AG04450 (cell line): ENCODE results near the gene PMVK. TPM values are rescaled to one million over a fixed set of nuclear protein-coding genes. Genes with fewer than 3 reads are reported as not detected.

Experiments used
- CTCF ChIA-PET: fragments of 300-600, 350-600 bp; formaldehyde crosslinking; extraction: SDS; loops from one replicate; lab custom pipeline; 2022; ENCODE audit warnings: antibody characterized with exemption, inconsistent platforms; lab: Charles Lee
- POLR2A ChIA-PET: fragments of 350-600 bp; formaldehyde crosslinking; extraction: SDS; loops from one replicate; lab custom pipeline; 2021; ENCODE audit warnings: antibody characterized with exemption, inconsistent platforms; lab: Yijun Ruan, JAX
- DNase-seq: peaks from one replicate; pipeline ENCODE4 v3.0.0-alpha.2; 2011; ENCODE audit warnings: low read depth, low spot score
- H3K27ac ChIP-seq: one replicate; pipeline ENCODE4 v1.5.1; 2012; ENCODE audit warnings: low read depth, low read length, control low read depth
- H3K27me3 ChIP-seq: one replicate; pipeline ENCODE4 v1.6.0; 2012; ENCODE audit warnings: low read length; ENCODE audit not compliant: control insufficient read depth, insufficient read depth
- H3K4me3 ChIP-seq: 2 replicates; pipeline ENCODE4 v1.5.1; 2011; ENCODE audit warnings: mild to moderate bottlenecking, low read depth, low read length, control low read depth
- H3K9me3 ChIP-seq: 2 replicates; pipeline ENCODE4 v1.5.1; 2012; ENCODE audit warnings: low read length; ENCODE audit not compliant: control insufficient read depth, insufficient read depth
- polyA plus RNA-seq: library from polyadenylated mRNA; depleted of rRNA; stranded (reverse); fragments of >200 nt; gene quantifications from 2 replicates; pipeline ENCODE4 v1.2.3, GENCODE V29; 2011
- TF ChIP-seq, protein P1 (sequence below): IDR thresholded peaks from 2 replicates; pipeline ENCODE4 v1.5.1; 2011; ENCODE audit warnings: low read depth, low read length, control low read depth, inconsistent platforms

PMVK gene
- polyA plus RNA-seq, 1 experiment, result 21.0 TPM

DNA sequence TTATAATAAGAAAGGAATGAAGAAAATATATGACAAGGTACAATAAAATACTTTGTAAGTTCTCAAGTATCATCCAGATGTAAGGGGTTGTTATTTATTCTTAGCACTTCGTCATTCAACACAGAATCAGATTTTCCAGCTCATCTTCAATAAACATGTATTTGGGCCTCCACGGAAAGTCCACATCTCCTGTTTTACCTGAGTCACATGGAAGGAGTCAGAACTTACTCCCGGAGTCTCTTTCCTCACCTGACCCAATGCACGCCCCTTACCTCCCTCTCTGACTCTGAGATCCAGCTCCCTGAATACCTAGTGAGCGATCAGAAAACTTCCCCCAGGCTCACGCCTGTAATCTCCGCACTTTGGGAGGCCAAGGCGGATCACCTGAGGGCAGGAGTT is 1.5 kb upstream of the PMVK start:
- POLR2A ChIA-PET, result no interaction called here
- Histone ChIP-seq H3K27me3 (peaks cover 2% of the 10 kb centered on the region), H3K9me3 (no peaks in the 10 kb centered on the region), H3K4me3 (peak overlapping the region; percentile 72), H3K27ac (peak overlapping the region; percentile 99)
- CTCF ChIA-PET, result interaction anchor here (1.2 to 1.5 kb wide), 2 partner anchors 147 to 378 kb away, joined by 3 to 6 read pairs; no protein-coding TSS in a partner anchor
- TF ChIP-seq, protein P1, sequence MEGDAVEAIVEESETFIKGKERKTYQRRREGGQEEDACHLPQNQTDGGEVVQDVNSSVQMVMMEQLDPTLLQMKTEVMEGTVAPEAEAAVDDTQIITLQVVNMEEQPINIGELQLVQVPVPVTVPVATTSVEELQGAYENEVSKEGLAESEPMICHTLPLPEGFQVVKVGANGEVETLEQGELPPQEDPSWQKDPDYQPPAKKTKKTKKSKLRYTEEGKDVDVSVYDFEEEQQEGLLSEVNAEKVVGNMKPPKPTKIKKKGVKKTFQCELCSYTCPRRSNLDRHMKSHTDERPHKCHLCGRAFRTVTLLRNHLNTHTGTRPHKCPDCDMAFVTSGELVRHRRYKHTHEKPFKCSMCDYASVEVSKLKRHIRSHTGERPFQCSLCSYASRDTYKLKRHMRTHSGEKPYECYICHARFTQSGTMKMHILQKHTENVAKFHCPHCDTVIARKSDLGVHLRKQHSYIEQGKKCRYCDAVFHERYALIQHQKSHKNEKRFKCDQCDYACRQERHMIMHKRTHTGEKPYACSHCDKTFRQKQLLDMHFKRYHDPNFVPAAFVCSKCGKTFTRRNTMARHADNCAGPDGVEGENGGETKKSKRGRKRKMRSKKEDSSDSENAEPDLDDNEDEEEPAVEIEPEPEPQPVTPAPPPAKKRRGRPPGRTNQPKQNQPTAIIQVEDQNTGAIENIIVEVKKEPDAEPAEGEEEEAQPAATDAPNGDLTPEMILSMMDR, result no peak
- no peak for DNase-seq

DNA sequence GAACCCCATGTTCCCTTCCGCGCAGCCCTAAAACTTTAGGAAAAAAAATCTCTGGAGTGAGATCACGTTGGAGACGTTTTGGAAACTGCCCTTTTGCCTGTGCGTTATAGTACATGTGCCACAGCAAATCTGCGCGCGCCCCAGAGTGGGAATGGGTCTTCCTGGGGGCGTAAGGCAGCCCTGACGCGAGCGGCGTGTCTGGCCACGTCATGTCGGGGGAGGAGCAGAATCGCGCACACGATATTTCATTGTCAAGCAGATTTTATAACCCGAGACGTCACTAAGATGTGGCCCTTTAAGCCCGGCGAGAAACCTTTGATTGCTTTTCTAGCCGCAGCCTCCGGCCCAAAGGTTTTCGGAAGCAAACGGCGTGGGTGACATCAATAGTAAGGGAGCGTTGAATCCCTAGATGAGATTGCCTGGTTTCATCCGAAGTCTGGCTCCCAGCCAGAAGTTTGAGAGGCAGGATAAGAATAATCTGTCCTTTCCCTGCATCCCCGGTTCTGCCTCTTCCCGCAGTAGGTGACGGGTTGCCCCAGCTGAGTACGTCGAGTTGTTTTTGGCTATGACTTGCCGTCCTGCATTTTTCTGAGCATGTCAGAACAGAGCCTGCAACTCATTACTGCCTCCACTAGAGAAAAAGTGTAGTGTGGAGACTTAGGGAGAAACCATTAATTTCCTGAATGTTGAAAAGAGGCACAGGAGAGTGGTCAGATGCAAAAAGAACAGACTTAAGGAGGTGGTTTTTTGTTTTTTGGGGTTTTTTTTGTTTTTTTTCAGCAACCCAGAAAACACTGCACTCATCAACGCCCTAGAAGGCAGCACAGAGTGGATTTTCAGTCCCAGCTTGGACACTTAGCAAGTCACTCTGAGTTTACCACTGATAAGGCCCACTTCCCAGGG is 817 bp upstream of the PMVK start:
- POLR2A ChIA-PET, result interaction anchor here (0.8 to 1.4 kb wide), 6 partner anchors 10 to 113 kb away, joined by 3 to 8 read pairs (median 4); partner anchors contain the start of genes ADAM15, PYGO2 and SHC1
- Histone ChIP-seq H3K4me3 (peak overlapping the region; percentile 72), H3K27ac (peak overlapping the region; percentile 99), H3K27me3 (peaks cover 2% of the 10 kb centered on the region), H3K9me3 (no peaks in the 10 kb centered on the region)
- CTCF ChIA-PET, result interaction anchor here (0.6 to 2.9 kb wide), 12 partner anchors 16 to 611 kb away, joined by 3 to 17 read pairs (median 3); no protein-coding TSS in a partner anchor
- TF ChIP-seq, protein P1, result peak; percentile 42
- DNase-seq, result peak; percentile 93

DNA sequence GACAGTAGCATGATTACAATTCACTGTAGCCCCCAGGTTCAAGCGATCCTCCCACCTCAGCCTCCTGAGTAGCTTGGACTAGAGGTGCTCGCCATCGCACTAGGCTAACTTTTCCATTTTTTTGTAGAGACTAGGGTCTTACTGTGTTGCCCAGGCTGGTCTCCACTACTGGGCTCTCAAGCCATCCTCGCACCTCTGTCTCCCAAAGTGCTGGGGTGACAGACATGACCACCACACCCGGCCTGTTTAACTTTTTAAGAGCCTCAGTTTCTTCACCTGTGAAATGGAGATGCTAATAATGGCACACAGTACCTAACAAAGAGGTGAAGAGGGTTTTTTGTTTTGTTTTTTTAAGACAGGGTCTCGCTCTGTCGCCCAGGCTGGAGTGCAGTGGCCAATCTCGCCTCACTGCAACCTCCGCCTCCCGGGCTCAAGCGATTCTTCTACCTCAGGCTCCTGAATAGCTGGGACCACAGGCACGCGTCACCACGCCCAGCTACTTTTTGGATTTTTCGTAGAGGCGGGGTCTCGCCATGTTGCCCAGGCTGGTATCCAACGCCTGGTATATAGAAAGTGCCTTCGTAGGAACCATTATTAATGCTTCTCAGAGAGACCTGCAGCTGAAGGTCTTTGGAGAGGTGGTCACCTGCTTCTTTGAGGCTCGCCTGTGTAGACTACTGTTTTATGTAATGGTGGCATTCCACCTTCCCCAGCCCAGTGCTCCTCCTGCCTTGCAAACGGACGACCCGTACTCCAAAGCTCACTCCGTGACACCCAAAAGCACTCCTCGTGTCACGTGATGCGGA is 567 bp downstream of the PMVK start:
- Histone ChIP-seq H3K27ac (peak overlapping the region; percentile 99), H3K9me3 (no peaks in the 10 kb centered on the region), H3K4me3 (peak overlapping the region; percentile 72), H3K27me3 (peaks cover 2% of the 10 kb centered on the region)
- DNase-seq, result no peak
- TF ChIP-seq, protein P1, result no peak
- POLR2A ChIA-PET, result interaction anchor here (0.8 to 1.4 kb wide), 6 partner anchors 9 to 115 kb away, joined by 3 to 8 read pairs (median 4); partner anchors contain the start of genes ADAM15, PYGO2 and SHC1
- CTCF ChIA-PET, result interaction anchor here (0.6 to 2.9 kb wide), 15 partner anchors 9 to 456 kb away, joined by 3 to 17 read pairs (median 4); partner anchors contain the start of gene KRTCAP2

DNA sequence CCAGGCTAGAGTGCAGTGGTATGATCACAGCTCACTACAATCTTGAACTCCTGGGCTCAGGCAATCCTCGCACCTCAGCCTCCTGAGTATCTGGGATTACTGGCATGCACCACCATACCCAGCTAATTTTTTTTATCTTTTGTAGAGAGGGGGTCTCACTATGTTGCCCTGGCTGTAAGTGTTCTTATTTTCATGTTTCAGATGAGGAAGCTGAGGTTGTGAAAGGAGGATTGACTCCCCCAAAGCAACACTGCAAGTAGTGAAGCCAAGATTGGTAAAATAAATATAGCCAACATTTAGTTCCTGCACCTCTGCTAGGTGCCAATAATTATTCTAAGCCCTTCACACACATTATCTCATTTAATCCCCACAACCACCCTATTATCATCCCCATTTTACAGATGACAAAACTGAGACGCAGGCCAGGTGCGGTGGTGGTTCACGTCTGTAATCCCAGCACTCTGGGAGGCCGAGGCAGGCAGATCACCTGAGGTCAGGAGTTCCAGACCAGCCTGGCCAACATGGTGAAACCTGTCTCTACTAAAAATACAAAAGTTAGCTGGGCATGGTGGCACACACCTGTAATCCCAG is 2.1 kb downstream of the PMVK start:
- no peak overlapping the region for H3K4me3 ChIP-seq
- POLR2A ChIA-PET, result no interaction called here

More for the DNA sequence above, 2.1 kb downstream of the PMVK start:
- Histone ChIP-seq H3K27ac (no peak overlapping the region), H3K27me3 (no peaks in the 10 kb centered on the region), H3K9me3 (no peaks in the 10 kb centered on the region)
- CTCF ChIA-PET, result interaction anchor here (2.6 to 2.9 kb wide), 2 partner anchors 127 to 374 kb away, joined by 12 to 17 read pairs; no protein-coding TSS in a partner anchor
- no peak for DNase-seq
- TF ChIP-seq, protein P1, result no peak
